Left colon (tissue), 2 donors: Measurements from ENCODE around the gene MILR1. TPM values are rescaled to one million over a fixed set of nuclear protein-coding genes. Genes with fewer than 3 reads are reported as not detected.
A peak's percentile ranks its signal among the peaks of the same experiment; 100 is the strongest.

Source experiments
- ATAC-seq: fragments of 200-7000 bp; cut with Tn5 transposase; one replicate; pipeline ENCODE4 v1.9.1; 2020; ENCODE audit warnings: mild to moderate bottlenecking, moderate library complexity
- DNase-seq, 2 donors: peaks; one replicate each; pipeline ENCODE4 v3.0.0-alpha.2; 2020
- intact Hi-C, 2 donors: fragments of 100-400 bp; cut with DNase I in 1 of 2; cut with micrococcal nuclease in 1 of 2; formaldehyde crosslinking; loops; one replicate each; pipeline versions ENCODE4 v1.11.2 to v1.14.0; 2022; cut with DNase I, micrococcal nuclease
- total RNA-seq, 2 donors: library from RNA; stranded (reverse); fragmentation: NEBNext Ultra II Directional; extraction: Animal tissue kit (Norgen Biotek cat#: 25700); gene quantifications; one replicate each; pipeline ENCODE4 v1.2.1, GENCODE V29; 2021
- donor health status: DM: no; HTN: no; CAD: no.
- donor health status: DM: yes; HTN: yes; CAD: no.

Gene MILR1
- total RNA-seq, 2 donors from 2014 or later, result 0.82 to 3.3 TPM

DNA sequence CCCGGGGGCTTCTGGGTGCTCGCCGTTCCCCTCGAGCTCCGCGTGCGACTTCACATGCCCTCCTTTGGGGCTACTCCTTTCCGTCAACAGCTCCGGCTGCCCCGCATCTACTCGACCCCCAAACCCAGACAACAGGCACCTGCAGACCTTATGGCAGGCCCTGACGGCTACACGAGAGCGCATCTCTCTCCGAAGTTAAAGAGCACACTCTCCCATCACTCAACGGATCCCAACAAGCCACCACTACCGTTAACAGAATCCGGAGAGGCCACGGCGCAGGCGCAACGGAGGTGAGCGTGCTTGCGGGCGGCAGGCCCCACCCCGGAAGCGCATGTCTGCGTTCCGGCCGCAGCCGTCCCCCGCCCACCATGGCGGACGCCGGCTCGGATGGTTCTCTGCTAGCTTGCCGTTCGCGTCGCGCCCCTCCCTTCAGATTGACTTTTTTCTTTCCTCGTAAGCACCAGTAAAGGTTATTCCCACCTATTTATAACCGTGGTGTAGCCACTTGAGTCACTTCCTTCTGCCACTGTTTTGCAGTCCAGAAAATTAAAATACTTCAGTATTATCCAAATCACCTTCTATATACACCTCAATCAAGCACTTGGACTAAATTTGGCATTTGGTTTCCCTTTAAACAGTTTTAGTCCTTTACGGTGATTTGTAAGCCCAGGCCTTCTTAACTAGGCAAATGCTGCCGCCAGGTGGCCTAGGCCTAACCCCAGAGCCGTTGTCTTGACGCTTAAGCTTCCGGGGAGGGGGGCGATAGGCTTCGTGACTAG is 48.1 kb downstream of the MILR1 start, which contains the start of gene POLG2:
Gene POLG2 (minus strand): TSS at position 269 of the 779 bp plus-strand sequence. CDS start 86 bp downstream, at position 183.
- DNase-seq, result peak; percentile 93 to 97
- intact Hi-C loops, result loop anchor here in 1 of 2 donors (10.0 kb wide), 1 partner anchor 72 kb away; no protein-coding TSS in a partner anchor

DNA sequence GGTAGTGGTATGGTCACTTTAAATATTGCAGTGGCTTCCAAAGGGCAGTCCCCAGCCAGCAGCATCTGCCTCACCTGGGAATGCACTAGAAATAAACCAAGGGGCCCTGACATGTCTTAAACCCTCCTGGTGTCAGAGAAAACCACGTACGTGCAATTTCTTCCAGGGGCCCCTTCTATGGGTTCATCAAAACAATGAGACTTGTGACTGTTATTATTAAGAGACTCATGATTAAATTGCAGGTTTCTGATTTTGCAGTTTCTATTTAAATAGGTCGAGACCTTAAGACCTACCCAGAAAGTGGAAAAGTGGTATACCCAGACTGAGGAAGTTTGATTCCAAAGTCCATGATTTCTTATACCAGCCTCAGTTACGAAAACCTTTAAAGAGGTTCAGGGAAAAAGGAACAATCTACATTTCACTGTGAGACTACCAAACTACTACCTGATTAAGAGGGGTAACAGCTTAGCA is 48.7 kb downstream of the MILR1 start:
- intact Hi-C loops, result loop anchor here in 1 of 2 donors (10.0 kb wide), 1 partner anchor 73 kb away; no protein-coding TSS in a partner anchor
- ATAC-seq (peak; percentile 13), DNase-seq (no peak)

More for the DNA sequence above, 48.1 kb downstream of the MILR1 start, which contains the start of gene POLG2:
- peak; percentile 93 for ATAC-seq

DNA sequence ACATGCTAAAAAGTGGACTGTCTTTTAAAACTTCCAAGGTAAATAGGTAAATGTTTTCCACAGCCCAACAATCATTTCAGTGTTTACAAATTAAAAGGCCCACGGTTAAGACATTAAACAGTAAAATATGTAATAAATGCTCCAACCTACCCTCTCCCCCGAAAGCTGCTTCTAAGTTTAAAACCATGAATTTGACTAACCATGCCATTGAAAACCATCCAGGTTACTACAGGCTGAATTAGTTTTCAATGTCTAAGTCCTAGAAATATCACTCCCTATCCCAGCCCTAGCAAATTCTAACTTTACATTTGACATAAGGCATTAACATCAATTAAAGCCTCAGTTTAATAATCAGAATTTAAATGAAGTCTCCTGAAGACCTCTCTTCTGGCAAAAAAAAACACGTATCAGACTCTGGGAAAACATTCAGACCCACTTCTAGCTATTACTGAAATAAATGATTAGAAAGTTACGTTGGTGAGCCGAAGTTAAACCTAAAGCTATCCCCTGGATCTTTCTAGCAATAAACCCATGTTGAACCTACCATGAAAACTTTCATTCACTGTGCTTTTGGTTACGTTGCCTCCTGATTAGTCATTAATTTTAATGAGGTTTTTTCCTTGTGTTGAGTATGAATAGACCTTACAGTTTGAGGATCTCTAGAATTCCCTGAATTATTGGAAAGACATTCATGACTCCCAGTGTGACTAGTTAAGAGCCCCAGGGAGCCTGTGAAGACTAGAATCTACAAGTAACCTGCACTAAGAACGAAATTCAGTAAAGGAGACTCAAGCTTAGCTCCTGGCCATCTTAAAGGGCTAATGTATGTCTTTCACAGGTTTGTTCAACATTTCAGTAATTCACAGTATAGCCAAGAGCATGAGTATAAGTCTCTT is 49.6 kb downstream of the MILR1 start:
- intact Hi-C loops, result loop anchor here in 1 of 2 donors (10.0 kb wide), 1 partner anchor 74 kb away; no protein-coding TSS in a partner anchor
- DNase-seq (no peak), ATAC-seq (no peak)

DNA sequence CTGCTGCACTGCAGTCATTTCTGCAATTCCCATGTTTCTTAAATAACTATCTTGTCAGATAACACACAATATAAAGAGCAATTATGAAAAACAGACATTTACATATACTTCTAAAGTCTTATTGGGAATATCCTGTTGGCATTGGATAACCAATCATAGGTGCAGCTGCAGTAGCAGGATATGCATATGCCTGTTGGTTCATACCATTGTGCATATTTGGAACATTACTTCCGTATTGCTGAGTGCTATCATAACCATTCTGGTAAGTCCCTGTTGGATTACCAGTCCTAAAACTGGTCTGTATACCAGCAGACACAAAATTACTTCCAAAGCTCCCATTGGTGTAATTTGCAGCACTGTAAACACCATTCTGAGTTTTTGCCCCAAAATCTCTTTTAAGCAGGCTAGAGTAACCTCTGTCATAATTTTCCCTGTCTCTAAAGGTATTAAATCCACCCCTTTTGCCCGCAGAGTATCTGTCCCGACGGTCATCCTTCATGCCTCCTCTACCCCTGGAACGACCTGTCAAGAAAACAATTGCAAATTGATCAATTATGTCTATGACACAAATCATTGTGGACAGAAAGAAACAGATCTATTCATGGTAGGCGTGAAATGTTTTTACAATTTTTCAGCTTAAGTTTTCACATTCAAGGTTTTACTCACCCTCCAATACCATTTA is 51.0 kb downstream of the MILR1 start:
- intact Hi-C loops, result loop anchor here in 1 of 2 donors (10.0 kb wide), 1 partner anchor 75 kb away; no protein-coding TSS in a partner anchor
- DNase-seq (no peak), ATAC-seq (peak; percentile 30)

DNA sequence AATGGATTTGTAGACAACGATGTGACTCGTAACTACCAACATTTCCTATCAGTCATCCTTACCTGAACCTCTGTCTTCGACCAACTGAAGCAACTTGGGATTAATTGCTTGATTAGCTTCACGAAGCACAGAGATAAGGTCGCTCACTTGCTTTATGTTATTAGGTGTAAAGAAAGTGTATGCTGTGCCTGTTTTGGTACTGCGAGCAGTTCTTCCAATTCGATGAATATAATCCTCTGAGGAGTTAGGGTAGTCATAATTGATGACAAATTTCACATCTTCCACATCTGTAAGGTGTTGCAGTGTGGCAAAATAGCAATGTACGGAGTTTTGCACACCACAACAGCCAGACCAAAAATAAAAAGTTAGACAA is 51.6 kb downstream of the MILR1 start:
- no peak for DNase-seq
- intact Hi-C loops, result no loop called here
- ATAC-seq, result no peak

DNA sequence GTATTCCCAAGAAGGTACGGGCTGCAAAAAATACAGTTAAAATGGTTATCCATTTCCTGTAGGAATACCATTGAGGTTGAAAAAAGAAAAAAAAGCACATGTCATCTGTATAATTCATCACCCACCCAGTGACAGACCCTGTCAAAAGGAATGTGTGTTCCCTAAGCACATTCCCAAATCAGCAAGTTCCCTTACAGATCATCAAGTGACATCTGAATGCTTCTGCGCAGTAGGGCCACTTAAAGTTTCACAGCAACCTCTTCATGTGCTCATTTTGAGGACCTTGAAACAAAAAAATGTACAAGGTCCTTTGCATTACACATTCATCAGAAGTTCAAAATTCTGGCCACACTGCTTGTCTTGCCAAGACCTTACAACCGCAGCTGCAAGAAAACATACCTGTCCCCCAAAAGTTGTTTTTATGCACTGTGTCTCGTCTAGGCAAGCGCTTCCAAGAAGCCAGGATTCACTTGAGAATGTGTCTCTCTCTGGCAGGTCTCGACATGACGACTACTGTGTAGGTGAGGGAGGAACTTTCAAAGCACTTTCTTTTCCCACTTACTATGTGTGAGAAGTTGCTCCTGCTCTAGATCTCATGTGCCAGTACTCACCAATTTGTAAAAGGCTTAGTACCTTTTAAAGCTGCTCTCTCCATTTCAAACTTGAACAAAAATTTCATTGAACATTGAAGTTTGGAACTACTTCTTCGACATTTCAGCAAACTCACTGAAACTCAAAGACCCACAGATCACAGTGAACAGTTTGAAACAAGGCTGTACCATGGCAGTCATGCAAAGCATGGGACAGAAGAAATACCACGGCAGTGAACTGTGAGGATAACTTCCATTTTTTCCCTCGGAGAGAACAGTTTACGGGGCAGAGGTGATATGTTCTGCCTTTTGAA is 52.2 kb downstream of the MILR1 start:
- intact Hi-C loops, result no loop called here
- DNase-seq, result no peak
- no peak for ATAC-seq

DNA sequence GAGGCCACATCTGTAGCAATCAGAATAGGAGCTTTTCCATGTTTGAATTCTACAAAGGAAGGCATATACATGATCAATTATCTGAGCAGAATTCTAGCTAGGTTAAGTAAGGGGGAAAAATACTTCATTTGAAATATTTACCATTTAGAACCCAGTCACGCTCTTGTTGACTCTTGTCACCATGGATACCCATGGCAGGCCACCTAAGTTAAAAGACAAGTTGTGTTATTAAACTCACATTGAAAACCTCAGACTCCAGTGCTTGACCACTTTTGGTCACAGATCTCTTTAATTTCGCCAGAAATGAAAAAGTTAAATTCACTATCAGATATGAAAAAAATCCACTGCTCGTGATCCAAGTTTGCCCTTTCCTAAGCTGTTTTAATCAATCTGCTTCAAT is 53.1 kb downstream of the MILR1 start:
- DNase-seq (no peak), ATAC-seq (no peak)
- intact Hi-C loops, result no loop called here

DNA sequence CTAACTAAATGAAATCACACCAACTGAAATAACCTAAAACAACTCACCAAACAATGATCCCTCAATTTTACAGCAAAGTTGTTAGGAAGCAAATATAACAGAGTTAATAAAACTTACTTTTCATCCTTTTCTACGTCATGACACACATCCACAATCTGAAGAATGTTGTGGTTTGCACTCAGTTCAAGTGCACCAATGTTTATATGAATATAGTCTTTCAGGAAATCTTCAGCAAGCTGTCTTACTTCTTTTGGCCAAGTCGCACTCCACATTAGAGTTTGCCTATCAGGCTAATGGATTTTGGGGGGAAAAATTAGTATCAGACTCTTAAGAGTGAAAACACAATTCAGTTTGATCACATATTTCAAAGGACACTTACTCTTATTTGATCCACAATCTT is 53.9 kb downstream of the MILR1 start:
- DNase-seq (no peak), ATAC-seq (no peak)
- intact Hi-C loops, result no loop called here

DNA sequence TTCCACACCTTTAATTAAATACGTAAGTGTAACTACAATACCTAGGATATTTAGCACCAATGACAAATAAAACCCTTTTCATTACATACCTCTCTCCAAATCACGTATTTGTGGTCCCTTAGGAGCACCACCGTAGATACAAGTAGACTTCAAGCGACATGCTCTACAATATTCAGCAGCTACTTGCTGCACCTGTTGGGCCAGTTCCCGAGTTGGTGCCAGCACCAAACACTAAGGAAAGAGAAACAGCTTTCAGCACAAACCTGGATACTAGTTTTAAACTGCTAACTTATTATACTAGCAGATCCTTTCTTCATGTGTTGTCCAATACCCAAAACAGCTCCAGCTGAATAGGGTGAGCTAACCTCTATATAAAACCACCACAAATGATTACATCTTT is 54.4 kb downstream of the MILR1 start:
- intact Hi-C loops, result no loop called here
- ATAC-seq (no peak), DNase-seq (no peak)

DNA sequence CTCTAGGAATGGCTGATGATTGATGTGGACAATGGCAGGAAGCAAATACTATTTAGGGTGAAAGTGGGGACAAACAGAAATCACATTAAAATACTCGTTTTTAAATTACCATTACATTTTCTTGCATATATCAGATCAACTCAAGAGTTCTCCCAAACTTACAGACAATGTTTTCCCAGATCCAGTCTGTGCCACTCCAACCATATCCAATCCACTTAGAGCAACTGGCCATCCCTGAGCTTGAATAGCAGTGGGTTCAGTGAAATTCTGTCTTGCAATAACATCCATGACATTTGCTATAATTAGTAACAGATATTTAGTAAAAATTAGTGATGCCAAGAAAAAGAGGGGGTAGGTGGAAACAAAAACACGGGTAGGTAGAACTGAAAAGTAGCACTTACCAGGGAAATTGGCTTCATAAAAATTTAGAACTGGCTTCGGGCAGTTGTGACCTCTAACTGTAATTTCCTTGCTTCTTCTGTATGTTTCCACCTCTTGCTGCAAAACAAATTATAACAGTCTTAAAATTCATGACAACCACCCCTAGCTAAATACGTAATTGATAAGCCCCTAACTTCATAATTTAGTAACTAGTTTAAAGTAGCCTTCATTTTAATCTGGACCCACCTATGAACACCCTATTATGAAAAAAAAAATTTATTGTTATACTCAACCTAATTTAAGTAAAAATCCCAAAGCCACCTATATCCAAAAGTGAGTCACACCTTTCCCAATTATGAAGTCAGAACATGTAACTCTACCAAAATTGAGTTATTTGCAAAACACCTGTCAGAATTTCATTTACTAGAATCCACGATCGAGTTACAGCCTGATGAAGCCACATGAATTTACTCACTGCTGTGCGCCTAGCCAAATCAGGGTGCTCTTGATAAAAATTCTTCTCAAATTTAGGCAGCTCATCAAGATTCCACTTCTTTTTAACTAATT is 55.2 kb downstream of the MILR1 start:
- intact Hi-C loops, result no loop called here
- ATAC-seq, result no peak
- no peak for DNase-seq

DNA sequence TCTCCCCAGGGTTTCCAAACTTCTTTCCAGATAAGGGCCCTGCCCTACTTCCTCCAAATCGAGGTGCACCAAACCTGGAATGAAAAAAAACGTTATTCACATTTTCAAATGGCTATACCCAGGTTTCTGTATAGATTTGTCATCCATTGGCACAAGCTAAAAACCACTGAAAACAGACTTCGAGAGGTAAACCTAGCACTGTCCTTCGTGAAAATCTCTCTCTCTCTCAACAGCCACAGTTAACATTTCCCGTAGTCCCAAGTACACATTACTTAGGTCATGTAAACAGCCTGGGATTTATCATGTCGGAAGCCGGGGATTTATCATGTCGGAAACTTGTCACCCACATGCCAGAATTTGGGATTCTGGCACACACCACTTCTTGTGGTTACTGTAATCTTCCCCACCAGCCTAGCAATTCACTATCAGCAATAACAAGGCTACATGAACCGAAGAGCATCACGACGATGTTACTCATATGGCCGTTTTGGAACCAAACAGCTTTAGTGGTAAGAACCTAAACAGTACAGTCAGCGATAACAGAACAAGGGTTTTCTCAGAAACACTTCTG is 55.9 kb downstream of the MILR1 start:
- ATAC-seq (no peak), DNase-seq (no peak)
- intact Hi-C loops, result no loop called here

DNA sequence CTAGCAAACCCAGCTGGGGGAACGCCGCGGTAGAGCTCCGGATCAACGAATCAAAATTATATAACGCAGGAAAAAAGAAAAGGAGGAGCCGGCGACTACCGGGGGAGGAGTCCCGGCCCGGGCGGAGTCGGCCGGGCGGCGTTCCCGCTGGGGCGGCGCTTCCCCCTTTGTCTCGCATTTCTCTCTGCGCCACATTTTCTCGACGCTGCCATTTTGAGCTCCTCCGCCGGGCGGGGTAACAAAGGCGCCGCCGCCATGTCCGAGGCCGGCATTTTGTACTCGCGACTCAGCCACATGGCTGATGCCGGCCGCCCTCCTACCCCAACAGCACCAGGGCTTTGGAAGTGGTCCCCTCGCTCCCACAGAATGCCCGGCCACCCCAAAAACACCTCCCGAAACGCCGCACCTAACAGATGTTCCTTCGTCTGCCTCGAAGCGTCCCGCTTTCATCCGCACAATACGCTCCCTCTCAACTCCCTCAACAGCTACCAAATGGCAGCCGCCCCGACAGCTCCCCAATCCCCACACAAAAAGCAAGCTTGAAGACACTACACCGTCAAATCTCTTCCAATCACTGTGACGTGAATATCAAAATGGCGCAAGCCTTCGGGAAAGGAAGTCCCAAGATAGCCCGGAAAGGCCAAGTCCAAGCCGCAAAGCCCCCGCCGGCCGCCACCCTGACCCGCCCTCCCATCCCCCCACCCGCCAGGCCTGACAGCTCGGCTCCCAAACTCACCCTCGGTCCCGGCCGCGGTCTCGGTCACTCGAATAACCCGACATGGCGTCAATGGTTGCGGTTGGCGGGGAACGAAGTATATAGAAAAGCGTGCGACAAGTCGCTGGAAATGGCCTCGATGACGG is 56.7 kb downstream of the MILR1 start:
- intact Hi-C loops, result no loop called here
- peak; percentile 92 to 94 for DNase-seq
- ATAC-seq, result peak; percentile 68

DNA sequence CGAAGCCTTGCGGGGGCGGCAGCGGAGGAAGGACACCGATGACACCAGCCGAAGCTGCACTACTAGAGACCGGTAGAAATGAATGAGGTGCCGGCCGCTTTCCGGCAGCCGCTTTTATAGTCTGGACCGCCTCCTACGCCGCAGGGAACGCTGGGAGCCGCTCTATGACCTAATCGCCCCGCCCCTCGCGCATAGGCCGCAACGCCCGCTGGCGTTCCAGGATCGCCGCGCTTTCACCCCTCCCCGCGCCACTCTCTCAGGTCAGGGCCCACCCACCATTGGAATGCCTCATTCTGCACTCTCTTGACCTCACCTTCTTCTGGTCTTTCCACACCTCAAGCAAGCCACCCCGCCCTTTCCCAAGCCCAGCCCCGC is 57.3 kb downstream of the MILR1 start, which contains the start of gene DDX5:
Gene DDX5 (minus strand): TSS at position 89 of the 375 bp plus-strand sequence. CDS start 170 bp downstream, outside the sequence.
- ATAC-seq, result peak; percentile 80
- intact Hi-C loops, result no loop called here
- peak; percentile 98 to 99 for DNase-seq

DNA sequence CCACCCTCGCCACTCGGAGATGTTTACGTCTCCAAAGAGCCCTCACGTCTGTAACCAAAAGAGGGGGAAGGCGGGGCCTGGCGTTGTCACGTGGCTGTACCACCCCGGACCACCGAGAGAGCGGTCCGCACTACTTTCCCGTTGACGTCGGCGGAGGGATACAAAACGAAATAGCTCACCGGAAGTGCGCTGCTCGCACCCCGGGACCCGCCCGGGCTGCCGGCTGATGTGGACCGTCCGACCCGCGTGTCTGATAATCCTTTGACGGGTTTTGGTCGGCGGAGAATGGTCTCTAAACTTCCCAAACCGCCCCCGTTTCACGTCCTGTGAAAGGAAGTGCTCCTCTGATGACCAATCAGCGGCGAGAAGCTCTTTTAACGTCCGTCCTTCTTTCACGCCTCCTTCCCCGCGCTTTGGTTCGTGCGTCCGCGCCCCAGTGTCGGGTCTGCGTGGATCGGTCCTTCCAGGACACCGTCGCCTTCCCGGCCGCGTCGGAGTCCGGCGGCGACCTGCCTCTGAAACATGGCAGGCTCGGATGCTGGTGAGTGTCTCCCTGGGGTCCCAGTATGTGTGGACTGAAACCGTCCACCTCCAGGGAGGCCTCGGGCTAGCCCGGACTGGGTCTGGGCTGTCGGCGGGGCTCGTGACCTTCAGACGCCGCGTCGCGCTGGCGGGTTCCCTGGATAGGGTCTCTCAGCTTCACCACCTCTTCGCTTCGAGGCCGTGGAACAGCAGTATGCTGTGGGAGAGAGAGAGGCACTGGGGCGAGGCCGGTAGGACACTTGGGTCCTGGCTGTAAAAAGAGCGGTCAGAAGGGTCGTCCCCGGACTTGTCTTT is 57.9 kb downstream of the MILR1 start, which contains the start of gene CEP95:
Gene CEP95 (plus strand): TSS at position 402 of the 837 bp plus-strand sequence. CDS start 121 bp downstream, at position 523.
- DNase-seq, result peak; percentile 95 to 97
- intact Hi-C loops, result no loop called here
- peak; percentile 67 for ATAC-seq

DNA sequence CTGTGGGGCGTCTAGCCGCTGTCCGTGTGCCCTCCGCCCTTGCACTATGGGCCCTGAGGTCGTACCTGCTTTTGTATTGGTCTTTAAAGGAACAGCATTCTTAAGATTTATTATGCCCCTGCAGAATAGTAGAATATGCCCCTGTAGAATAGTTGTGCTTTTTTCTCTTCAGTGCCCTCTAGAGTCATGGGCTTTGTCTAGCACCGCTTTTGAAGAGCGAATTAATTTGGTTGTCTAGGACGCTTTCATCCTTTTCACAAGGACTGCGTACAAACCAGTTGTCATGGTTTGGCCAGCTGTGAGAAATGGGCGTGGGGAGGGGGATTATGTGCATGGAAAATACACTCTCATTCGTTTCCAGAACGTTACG is 58.5 kb downstream of the MILR1 start:
- no peak for DNase-seq
- ATAC-seq, result peak; percentile 29
- intact Hi-C loops, result no loop called here
